Astrocyte (in vitro differentiated cells and primary cell): ENCODE data around the gene RRP36. TPM values are rescaled to one million over a fixed set of nuclear protein-coding genes. Genes with fewer than 3 reads are reported as not detected.

ENCODE experiments used
- DNase-seq: peaks from one replicate; pipeline ENCODE4 v3.0.0-alpha.2; 2010; ENCODE audit warnings: low read depth
- FAIRE-seq: peaks from 2 replicates; lab custom pipeline; 2011; peaks lifted over from hg19 to GRCh38; lab: Jason Lieb, UNC
- H2AFZ ChIP-seq: 2 replicates; pipeline ENCODE4 v1.6.0; 2012; ENCODE audit warnings: low read depth, low read length, inconsistent platforms
- H3K27ac ChIP-seq: 2 replicates; pipeline ENCODE4 v1.5.1; 2011; ENCODE audit warnings: low read depth, low read length, inconsistent platforms
- H3K27me3 ChIP-seq: 2 replicates; pipeline ENCODE4 v1.6.0; 2011; ENCODE audit warnings: low read length, inconsistent platforms; ENCODE audit not compliant: insufficient read depth
- H3K36me3 ChIP-seq: 2 replicates; pipeline ENCODE4 v1.5.1; 2011; ENCODE audit warnings: low read length, inconsistent platforms; ENCODE audit not compliant: insufficient read depth
- H3K4me1 ChIP-seq: 2 replicates; pipeline ENCODE4 v1.5.1; 2011; ENCODE audit warnings: low read length, inconsistent platforms; ENCODE audit not compliant: insufficient read depth
- H3K4me2 ChIP-seq: 2 replicates; pipeline ENCODE4 v1.6.0; 2012; ENCODE audit warnings: low read length, inconsistent platforms
- H3K4me3 ChIP-seq: 2 replicates; pipeline ENCODE4 v1.5.1; 2011; ENCODE audit warnings: low read depth, mild to moderate bottlenecking, low read length, inconsistent platforms; ENCODE audit not compliant: insufficient read depth
- H3K79me2 ChIP-seq: 2 replicates; pipeline ENCODE4 v1.6.0; 2012; ENCODE audit warnings: mild to moderate bottlenecking, low read length, inconsistent platforms; ENCODE audit not compliant: insufficient read depth
- H3K9ac ChIP-seq: 2 replicates; pipeline ENCODE4 v1.6.0; 2012; ENCODE audit warnings: mild to moderate bottlenecking, low read length, inconsistent platforms
- H3K9me3 ChIP-seq: 2 replicates; pipeline ENCODE4 v1.5.1; 2012; ENCODE audit warnings: low read depth, mild to moderate bottlenecking, low read length, inconsistent platforms; ENCODE audit not compliant: insufficient read depth
- H4K20me1 ChIP-seq: 2 replicates; pipeline ENCODE4 v1.6.0; 2012; ENCODE audit warnings: low read length, inconsistent platforms; ENCODE audit not compliant: insufficient read depth
- H3K27ac Mint-ChIP-seq: one replicate; pipeline ENCODE4 v1.8.0; 2021; ENCODE audit warnings: mild to moderate bottlenecking, mixed read lengths; ENCODE audit not compliant: unreplicated experiment
- H3K27me3 Mint-ChIP-seq: one replicate; pipeline ENCODE4 v1.8.0; 2021; ENCODE audit warnings: low read depth, mixed read lengths; ENCODE audit not compliant: unreplicated experiment
- H3K36me3 Mint-ChIP-seq: one replicate; pipeline ENCODE4 v1.8.0; 2021; ENCODE audit warnings: low read depth, mixed read lengths; ENCODE audit not compliant: unreplicated experiment
- H3K4me1 Mint-ChIP-seq: one replicate; pipeline ENCODE4 v1.8.0; 2021; ENCODE audit warnings: low read depth, mixed read lengths; ENCODE audit not compliant: unreplicated experiment
- H3K4me3 Mint-ChIP-seq: one replicate; pipeline ENCODE4 v1.8.0; 2021; ENCODE audit warnings: mild to moderate bottlenecking, moderate library complexity, mixed read lengths; ENCODE audit not compliant: unreplicated experiment
- H3K9me3 Mint-ChIP-seq: one replicate; pipeline ENCODE4 v1.8.0; 2021; ENCODE audit warnings: mild to moderate bottlenecking, mixed read lengths; ENCODE audit not compliant: unreplicated experiment
- CTCF ChIP-seq: IDR thresholded peaks from 2 replicates; pipeline ENCODE4 v1.5.1; 2011; ENCODE audit warnings: low read depth, mild to moderate bottlenecking, inconsistent platforms, low read length, moderate library complexity; ENCODE audit not compliant: insufficient read depth
- EZH2 ChIP-seq: IDR thresholded peaks from 2 replicates; pipeline ENCODE4 v1.6.1; 2012; ENCODE audit warnings: mild to moderate bottlenecking, low read length, inconsistent platforms; ENCODE audit not compliant: insufficient read depth
- total RNA-seq: library from RNA; stranded (reverse); gene quantifications from 2 replicates; pipeline ENCODE4 v1.2.1, GENCODE V29; 2021

RRP36 gene
- total RNA-seq, 1 donor from 2014 or later: 77.9 TPM

DNA sequence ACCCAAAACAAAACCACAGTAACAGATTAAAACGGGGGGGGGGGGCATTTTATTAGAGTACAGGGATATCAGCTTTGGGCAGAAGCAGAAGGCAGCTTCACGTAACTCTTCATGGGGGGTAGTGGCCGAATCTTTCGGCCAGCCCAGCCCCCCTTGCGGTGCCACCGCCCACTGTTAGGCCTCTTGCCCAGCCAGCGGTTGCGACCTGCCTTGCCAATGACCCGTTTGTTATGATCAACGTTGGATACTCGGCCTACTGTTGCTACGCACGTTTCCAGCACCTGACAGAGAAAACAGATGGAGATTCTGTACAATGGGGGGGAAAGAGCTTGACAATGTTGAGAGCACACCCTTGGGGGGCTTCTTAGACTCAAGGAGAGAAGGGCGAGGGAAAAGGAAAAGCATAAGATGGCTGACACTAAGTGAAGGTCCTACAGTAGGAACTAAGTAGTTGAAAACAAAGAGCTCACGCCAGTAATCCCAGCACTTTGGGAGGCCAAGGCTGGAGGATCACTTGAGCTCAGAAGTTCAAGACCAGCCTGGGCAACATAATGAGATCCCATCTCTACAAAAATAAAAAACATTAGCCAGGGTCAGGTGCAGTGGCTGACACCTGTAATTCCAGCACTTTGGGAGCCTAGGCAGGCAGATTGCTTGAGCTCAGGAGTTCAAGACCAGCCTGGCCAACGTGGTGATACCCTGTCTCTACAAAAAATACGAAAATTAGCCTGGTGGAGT lies 33.0 kb downstream of the RRP36 start:
- H3K9me3 Mint-ChIP-seq: peaks cover 3% of the 10 kb centered on the region
- Histone ChIP-seq H3K9me3 (no peaks in the 10 kb centered on the region), H2AFZ (peak overlapping the region; percentile 38), H3K36me3 (peaks cover 11% of the 10 kb centered on the region), H3K4me1 (peaks cover 34% of the 10 kb centered on the region), H3K27me3 (no peaks in the 10 kb centered on the region), H3K9ac (peak overlapping the region; percentile 93), H3K27ac (peak overlapping the region; percentile 90), H3K4me3 (peak overlapping the region; percentile 29), H4K20me1 (no peaks in the 10 kb centered on the region), H3K4me2 (peak overlapping the region; percentile 91), H3K79me2 (peaks cover 54% of the 10 kb centered on the region)
- TF ChIP-seq EZH2 (no peak), CTCF (no peak)
- peaks cover 25% of the 10 kb centered on the region for H3K4me1 Mint-ChIP-seq
- FAIRE-seq (no peak), DNase-seq (no peak)
- H3K4me3 Mint-ChIP-seq: peak overlapping the region; percentile 93
- no peaks in the 10 kb centered on the region for H3K27me3 Mint-ChIP-seq
- peaks cover 17% of the 10 kb centered on the region for H3K36me3 Mint-ChIP-seq
- H3K27ac Mint-ChIP-seq: peak overlapping the region; percentile 96

GRCh38 chr6:43055966-43056365 lies 34.5 kb downstream of the RRP36 start:
- Histone ChIP-seq H3K9ac (no peak overlapping the region), H3K4me1 (peaks cover 41% of the 10 kb centered on the region), H3K27ac (no peak overlapping the region), H3K36me3 (peaks cover 5% of the 10 kb centered on the region), H3K27me3 (no peaks in the 10 kb centered on the region), H2AFZ (no peak overlapping the region), H3K4me2 (no peak overlapping the region), H3K79me2 (peaks cover 53% of the 10 kb centered on the region), H3K4me3 (no peak overlapping the region), H3K9me3 (no peaks in the 10 kb centered on the region), H4K20me1 (no peaks in the 10 kb centered on the region)
- Mint-ChIP-seq H3K27ac (peak overlapping the region; percentile 30), H3K36me3 (peaks cover 12% of the 10 kb centered on the region), H3K4me1 (peaks cover 24% of the 10 kb centered on the region), H3K4me3 (peak overlapping the region; percentile 15), H3K27me3 (no peaks in the 10 kb centered on the region), H3K9me3 (peaks cover 3% of the 10 kb centered on the region)
- TF ChIP-seq EZH2 (no peak), CTCF (no peak)
- no peak for FAIRE-seq
- no peak for DNase-seq

- Histone ChIP-seq H3K79me2 (peaks cover 30% of the 10 kb centered on the region), H3K27ac (peak overlapping the region; percentile 76), H2AFZ (no peak overlapping the region), H4K20me1 (no peaks in the 10 kb centered on the region), H3K4me2 (peak overlapping the region; percentile 95), H3K27me3 (no peaks in the 10 kb centered on the region), H3K36me3 (peaks cover 8% of the 10 kb centered on the region), H3K9ac (peak overlapping the region; percentile 98), H3K4me1 (peaks cover 37% of the 10 kb centered on the region), H3K4me3 (peak overlapping the region; percentile 97), H3K9me3 (no peaks in the 10 kb centered on the region)
- no peak for TF ChIP-seq EZH2
- TF ChIP-seq CTCF: no peak
- no peak for DNase-seq
- Mint-ChIP-seq H3K4me1 (peaks cover 17% of the 10 kb centered on the region), H3K27ac (peak overlapping the region; percentile 100), H3K36me3 (peaks cover 3% of the 10 kb centered on the region), H3K9me3 (no peaks in the 10 kb centered on the region), H3K4me3 (peak overlapping the region; percentile 96), H3K27me3 (no peaks in the 10 kb centered on the region)
- no peak for FAIRE-seq
These were observed 37.1 kb downstream of the RRP36 start for GRCh38 chr6:43058531-43058930.
